ENCODE results near the gene ELFN2.

DNA sequence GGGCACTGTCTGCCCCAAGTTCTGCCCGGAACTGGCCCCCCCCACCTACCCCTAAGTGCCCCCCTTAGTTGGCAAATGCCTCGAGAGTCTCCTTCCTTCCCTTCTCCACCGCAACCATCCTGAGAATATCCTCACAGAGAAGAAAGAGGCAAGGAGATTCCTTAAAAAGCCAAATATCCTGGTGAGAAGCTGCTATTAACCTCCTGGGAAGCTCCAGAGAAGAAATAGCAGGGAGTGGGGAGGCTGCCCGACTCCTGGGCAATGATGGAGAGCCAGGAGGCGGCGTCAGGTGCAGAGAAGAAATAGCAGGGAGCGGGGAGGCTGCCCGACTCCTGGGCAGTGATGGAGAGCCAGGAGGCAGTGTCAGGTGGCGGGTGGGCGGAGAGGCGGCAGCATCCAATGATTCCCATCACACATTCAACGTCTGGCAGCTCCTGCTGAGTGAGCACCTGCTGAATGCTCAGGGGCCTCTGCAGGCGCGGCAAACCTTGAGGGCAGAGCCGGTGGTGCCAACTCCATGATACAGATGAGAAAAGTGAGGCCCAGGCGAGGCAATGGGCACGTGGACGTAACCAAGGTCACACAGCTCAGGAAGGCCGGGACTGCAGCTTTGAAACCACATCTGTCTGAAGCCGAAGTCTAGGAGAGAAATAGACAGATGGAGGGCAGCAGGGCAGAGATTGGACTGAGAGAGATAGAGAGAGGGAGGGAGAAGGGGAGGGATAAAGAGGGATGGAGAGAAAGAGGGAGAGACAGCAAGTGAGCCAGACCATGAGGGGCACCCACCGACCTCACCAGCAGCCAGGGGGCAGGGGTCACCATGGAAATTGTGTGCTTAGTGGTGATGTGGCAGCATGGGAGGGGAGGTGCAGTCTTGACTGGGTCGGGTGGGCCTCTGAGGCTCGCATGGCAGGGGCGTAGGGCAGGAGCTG, 86.7 kb downstream of the ELFN2 start:
- TF ChIP-seq, protein P1, sequence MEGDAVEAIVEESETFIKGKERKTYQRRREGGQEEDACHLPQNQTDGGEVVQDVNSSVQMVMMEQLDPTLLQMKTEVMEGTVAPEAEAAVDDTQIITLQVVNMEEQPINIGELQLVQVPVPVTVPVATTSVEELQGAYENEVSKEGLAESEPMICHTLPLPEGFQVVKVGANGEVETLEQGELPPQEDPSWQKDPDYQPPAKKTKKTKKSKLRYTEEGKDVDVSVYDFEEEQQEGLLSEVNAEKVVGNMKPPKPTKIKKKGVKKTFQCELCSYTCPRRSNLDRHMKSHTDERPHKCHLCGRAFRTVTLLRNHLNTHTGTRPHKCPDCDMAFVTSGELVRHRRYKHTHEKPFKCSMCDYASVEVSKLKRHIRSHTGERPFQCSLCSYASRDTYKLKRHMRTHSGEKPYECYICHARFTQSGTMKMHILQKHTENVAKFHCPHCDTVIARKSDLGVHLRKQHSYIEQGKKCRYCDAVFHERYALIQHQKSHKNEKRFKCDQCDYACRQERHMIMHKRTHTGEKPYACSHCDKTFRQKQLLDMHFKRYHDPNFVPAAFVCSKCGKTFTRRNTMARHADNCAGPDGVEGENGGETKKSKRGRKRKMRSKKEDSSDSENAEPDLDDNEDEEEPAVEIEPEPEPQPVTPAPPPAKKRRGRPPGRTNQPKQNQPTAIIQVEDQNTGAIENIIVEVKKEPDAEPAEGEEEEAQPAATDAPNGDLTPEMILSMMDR (IDR thresholded peaks at IDR 0.05), result no peak
- no peak for TF ChIP-seq POLR2A (IDR thresholded peaks at IDR 0.05)
- TF ChIP-seq EP300 (IDR thresholded peaks at IDR 0.05), result no peak

Data from tibial nerve (tissue), 4 donors.